GM10847 (cell line): ENCODE measurements around the gene NOS1AP.

Experiments used
- POLR2A ChIP-seq: IDR thresholded peaks from 2 replicates; pipeline ENCODE4 v1.6.1; 2011; ENCODE audit not compliant: insufficient read length; ENCODE audit errors: extremely low read depth

NOS1AP gene

DNA sequence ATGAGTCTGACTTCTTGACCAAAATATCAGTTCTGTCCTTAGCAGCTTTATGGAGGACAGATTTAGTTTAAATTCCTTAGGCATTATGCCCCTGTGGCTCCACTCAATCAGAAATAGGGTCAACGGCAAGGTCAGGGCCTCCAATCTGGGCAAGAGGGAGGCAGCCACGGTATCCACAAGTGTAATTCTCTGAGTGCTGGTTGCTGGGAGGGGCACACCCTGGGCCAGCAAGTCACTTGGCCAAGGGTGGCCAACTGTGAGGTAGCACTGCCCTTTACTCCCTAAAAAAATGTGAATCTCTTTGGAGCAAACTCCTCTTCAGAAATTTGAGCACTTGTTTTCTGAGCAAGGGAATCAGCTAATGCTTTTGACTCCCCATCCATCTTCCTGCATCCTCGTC, 294.3 kb downstream of the NOS1AP start:
- TF ChIP-seq POLR2A: no peak

DNA sequence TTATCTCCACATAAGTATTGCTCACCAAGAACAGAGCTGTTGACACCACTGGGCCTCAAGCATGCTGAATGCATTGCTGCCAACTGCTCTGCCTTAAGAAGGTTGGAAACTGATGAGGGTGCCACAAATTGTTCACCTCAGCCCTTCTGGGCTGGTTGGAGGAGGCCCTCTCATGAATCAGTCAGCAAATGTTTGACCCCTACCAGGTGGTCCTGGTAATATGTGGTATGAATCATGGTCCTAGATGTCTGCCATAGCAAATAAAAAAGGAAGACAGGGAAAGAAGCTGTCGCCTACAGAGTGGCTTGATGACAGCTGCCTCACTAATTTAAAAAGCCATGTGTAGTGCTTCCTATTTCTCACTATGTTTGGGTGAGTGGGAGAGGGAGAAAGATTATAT, 295.0 kb downstream of the NOS1AP start:
- TF ChIP-seq POLR2A: no peak

DNA sequence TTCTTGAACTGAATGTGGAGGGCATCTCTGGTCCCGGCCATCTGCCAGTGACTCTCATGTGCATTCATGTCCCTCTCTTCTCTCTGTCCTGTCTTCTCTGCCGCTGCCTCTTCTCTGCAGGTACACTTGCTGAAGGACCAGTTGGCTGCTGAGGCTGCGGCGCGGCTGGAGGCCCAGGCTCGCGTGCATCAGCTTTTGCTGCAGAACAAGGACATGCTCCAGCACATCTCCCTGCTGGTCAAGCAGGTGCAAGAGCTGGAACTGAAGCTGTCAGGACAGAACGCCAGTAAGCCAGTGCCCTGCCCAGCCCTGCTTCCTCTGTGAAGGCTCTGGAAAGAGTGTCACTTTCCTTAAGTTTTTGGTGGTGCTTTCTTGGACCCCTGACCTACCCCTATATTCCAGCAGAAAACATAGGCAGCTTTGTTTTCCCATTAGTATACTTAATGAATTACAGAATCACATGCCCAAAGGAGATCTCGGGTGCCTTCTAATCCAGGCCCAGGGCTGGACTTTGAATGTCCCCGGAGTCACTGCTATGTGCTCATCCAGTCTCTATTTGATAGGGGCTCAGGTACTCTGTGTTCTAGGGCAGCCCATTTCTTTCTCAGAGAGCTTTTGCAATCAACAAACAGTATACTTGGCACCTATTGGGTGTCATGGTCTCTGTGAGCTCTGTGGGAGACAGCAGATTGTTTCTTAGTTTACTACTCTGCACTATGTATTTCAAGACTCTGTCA, 296.0 kb downstream of the NOS1AP start:
- TF ChIP-seq POLR2A: no peak

DNA sequence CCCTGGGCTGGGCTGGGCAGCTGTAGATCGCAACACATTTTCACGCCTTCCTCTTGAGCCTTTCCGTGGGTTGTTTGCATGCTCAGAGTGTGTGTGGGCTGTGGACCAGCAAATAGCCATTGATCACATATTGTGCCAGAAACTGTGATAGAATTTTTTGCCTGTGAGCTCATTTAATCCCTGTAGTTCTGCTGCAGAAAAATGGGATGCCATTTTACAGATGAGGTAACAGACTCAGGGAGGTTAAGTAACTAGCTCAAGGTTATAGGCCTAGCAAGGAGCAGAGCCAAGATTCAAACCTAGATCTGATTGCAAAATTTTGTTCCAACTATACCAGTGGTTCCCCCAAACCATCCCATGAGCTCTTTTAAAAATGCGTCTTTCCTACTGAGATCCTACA, 296.7 kb downstream of the NOS1AP start:
- TF ChIP-seq POLR2A: no peak

DNA sequence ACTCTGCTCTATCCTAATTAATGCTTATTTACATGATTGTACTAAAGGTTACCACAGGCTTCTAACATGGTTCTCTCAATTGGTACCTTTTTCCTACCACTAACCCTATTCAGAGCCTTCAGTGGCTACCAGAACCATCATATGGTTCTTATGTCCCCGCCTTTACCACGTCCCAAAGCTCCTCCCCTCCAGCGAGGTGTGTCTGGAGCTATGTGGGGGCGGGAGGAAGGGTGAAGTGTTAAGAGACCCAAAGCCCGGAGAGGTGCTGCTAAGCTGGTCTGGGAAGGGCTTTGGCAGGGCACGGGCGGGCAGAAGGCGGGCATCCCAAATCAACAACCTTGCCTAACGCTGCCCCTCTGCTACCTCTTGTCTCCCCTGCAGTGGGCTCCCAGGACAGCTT, 297.2 kb downstream of the NOS1AP start:
- TF ChIP-seq POLR2A: no peak

DNA sequence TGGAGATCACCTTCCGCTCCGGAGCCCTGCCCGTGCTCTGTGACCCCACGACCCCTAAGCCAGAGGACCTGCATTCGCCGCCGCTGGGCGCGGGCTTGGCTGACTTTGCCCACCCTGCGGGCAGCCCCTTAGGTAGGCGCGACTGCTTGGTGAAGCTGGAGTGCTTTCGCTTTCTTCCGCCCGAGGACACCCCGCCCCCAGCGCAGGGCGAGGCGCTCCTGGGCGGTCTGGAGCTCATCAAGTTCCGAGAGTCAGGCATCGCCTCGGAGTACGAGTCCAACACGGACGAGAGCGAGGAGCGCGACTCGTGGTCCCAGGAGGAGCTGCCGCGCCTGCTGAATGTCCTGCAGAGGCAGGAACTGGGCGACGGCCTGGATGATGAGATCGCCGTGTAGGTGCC, 297.6 kb downstream of the NOS1AP start:
- TF ChIP-seq POLR2A: no peak

DNA sequence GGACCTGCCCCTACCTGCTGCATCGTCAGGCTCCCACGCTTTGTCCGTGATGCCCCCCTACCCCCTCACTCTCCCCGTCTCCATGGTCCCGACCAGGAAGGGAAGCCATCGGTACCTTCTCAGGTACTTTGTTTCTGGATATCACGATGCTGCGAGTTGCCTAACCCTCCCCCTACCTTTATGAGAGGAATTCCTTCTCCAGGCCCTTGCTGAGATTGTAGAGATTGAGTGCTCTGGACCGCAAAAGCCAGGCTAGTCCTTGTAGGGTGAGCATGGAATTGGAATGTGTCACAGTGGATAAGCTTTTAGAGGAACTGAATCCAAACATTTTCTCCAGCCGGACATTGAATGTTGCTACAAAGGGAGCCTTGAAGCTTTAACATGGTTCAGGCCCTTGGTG, 298.3 kb downstream of the NOS1AP start:
- no peak for TF ChIP-seq POLR2A

DNA sequence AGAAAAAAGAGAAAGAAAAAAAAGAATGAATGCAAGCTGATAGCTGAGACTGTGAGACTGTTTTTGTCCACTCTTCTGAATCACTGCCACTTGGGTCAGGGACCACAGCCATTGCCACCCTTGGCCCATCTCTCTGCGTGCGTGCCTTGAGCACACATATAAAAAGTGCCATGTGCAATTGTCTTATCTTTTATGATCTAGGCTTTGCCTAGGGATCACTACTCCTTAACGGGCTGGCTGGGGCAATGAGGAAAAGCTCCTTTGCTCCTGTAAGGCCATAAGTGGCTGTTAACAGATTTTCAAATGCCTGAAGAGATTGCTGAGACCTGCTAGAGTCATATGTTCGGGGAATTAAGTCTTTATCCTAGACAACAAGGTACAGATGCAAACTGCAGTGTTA, 299.0 kb downstream of the NOS1AP start:
- no peak for TF ChIP-seq POLR2A

DNA sequence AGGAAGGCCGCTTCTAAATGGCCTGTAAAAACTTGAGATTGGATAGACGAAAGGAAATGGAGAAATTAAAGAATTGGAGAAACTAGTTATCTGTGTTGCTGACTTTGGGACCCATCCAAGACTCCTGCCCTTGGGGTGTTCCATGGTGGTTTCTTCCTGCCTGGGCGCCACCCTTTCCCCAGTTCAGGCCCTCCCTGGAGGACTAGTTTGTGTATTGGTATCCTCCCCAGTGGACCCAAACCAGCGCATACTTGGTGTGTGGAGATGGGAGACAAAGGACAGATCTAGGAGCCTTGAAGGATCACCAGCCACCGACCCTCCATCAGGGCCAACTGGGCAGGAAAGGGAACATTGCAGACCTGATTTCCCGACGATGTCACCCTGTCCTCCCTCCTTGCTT, 300.1 kb downstream of the NOS1AP start:
- TF ChIP-seq POLR2A: no peak

DNA sequence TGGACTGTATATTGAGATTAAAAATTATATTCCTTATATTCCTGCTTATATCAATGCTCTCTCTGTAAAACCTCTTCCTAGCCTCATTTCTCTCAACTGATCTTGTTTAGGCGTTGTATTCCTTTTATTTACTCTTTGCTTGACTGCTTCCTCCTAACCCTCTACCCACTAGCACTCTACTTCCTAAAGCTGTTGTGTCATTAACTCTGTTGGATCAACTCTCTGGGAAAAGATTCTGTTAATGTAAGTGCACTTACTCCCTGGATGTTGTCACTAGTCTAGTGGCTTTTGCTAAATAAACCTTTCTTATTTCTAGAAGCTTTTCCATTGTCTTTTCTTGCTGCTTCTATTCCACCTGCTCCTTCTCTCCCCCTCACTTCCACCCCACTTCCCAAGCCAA, 300.7 kb downstream of the NOS1AP start:
- TF ChIP-seq POLR2A: no peak

DNA sequence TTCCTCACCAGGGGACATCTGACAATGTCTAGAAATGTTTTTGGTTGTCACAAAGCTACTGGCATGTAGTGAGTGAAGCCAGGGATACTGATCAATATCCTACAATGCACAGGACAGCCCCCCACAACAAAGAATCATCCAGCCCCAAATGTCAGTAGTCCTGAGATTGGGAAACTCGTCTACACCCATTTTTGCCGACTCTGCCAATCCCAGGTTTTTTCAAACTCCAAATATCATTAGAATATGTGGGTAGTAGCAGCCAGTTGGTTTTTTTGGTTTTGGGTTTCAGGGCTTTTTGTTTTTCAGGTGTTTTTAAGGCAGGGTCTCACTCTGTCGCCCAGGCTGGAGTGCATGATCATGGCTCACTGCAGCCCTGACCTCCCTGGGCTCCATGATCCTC, 301.2 kb downstream of the NOS1AP start:
- TF ChIP-seq POLR2A: no peak

DNA sequence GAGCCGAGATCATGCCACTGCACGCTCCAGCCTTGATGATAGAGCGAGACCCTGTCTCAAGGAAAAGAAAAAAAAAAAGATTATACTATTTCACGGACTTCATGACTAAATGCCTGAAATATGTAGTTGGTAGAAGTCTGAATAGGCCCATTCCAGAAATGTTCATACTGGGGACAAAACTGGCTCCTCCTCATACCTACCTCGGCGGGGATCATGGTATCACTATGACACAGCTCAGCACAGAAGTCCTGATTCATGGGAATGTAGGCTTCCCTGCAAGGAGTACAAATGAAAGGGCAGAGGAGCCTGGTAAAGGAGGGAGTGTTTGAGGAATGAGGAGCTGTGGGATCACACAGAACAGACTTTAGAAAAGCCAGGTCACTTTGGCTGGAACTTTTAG, 302.1 kb downstream of the NOS1AP start:
- no peak for TF ChIP-seq POLR2A

DNA sequence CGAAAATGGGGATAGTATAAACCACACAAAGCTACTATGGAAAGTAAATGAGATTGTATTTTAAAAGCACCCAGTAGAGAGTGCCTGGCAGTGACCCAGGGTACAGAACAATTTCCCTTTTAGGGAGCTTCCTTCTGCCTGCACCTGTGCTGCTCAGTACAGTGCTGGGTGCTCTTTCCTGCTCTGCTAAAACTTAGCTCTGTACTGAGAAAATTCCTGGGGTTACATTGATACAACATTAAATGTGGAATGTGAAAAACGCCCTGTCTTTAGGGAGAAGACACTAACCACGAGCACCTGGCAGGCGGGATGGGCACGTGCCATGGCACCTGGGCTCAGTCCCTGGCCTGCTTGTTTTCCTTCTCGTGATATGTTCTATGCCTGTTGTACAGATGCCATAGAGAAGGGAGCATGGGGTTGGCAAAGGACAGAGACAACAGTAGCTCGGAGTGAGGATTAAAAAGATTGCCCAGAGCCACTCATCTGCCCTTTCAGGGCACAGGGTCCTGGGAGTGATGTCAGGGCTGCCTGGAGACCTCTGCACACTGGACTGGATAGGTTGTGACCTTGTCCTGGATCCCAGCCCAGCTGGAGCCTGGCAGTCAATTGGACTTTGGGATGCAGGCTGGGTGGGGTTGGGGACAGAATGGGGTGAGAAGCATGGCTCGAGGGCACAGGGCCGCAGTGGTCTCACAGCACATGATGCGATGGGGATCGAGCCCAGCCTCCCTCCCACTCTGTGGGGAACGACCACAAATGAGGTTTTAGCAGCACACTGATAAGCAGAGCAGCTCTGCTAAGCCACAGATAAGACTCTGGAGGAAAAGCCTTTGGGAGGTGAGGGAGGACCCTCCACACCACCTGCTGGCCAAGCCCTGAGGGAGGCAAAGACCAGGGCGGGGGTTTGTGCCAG, 302.9 kb downstream of the NOS1AP start:
- no peak for TF ChIP-seq POLR2A

DNA sequence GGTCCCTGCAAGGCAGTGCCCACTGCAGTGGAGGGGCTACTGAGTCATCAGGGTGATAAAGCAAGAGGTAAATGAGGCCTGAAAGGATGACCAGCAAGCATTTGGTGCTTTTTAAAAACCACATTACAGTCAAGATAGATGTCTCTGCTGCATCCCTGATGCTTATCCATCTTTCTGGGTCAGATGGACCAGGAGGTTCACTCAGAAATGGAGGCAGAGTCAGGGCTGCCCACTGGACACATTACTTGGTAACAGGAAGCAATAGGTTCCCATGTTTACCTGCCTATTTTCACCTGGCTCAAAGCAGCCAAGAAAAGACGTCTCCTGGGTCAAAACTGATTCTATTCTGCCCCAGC, 303.6 kb downstream of the NOS1AP start:
- no peak for TF ChIP-seq POLR2A

DNA sequence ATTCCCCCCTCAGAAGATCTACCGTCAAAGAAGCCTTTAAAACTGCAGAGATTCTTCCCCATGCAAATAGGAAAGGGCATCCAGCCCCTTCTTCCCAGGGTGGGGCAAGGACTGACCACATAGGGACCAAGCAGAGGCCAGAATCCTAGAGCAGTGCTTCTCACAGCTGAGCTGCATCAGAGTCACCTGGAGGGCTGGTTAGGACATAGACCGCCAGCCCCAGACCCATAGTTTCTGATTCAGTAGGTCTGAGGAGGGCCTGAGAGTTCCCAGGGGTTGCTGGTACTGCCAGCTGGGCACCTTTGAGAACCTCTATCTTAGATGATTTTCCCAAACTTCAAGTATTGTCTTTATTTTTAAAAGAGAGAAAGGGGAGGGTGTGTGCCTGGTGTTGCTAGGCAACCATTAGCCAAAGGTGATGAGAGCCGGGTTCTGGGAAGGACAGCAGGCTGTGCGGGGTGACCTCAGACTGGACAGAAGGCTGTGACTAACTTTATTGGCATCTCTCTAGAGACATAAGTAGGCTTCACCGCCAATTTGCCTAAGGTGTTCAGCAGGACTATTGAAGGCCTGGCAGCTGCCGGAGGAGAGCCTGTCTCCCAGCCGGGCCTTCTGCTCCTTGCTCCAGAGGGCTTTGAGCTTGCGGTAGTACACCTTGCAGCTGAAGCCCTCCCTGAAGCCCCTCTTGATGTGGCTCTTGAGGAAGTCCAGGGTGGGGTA, 304.2 kb downstream of the NOS1AP start:
- no peak for TF ChIP-seq POLR2A

DNA sequence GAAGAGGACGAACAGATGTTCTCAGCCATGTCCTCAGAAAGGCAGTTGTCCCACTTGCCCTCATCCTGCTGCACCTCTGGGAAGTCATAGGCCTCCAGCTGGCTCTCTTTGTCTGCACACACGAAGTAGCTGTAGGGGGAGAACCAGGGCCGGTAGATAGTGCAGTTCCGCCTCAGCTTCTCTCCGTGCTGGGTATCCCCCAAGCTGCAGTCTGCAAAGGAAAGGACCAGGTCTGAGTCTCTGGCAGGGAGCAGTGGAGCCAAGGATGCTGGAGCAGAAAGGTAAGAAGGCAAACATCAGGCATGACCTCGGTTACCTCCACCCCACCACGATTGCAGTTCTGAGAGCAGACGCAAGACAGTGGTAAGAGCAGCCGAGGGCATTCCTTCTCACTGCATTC, 304.9 kb downstream of the NOS1AP start:
- TF ChIP-seq POLR2A: no peak
